Measurements from ENCODE around the gene NDUFA7.
"Not testable (repeated sequence)": the region's sequence is repeated elsewhere in the genome, so short reads cannot be mapped to it uniquely, and the experiment has no call there.

Gene NDUFA7

DNA sequence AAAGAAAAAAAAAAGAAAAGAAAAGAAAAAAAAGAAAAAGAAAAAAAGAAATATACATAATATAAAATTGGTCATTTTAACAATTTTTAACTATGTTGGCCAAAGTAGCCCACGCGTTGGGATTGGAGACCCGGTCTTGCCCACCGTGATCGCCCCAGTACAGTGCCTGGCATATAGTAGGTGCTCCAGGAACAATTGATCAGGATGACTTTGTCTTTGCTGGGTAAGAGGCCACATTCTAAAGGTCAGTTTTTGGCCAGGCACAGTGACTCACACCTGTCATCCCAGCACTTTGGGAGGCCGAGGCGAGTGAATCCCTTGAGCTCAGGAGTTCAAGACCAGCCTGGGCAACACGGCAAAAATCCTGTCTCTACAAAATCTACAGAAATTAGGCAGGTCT lies 39.0 kb upstream of the NDUFA7 start:
- TF ChIP-seq PAX5 (IDR thresholded peaks at IDR 0.05; ENCODE audit: insufficient read depth, low read length, severe bottlenecking): no peak
- no peak for TF ChIP-seq SPI1 (IDR thresholded peaks at IDR 0.05; ENCODE audit: low read depth, low read length)
- TF ChIP-seq POLR2A (IDR thresholded peaks at IDR 0.05; ENCODE audit: low read depth, low read length): no peak
- TF ChIP-seq POU2F2 (IDR thresholded peaks at IDR 0.05; ENCODE audit: low read depth, low read length): no peak
- no peak for TF ChIP-seq POLR2AphosphoS5 (IDR thresholded peaks at IDR 0.05; ENCODE audit: low read depth, low read length)
- no peak for DNase-seq (ENCODE audit: insufficient read length, low spot score)
- no peak for FAIRE-seq

DNA sequence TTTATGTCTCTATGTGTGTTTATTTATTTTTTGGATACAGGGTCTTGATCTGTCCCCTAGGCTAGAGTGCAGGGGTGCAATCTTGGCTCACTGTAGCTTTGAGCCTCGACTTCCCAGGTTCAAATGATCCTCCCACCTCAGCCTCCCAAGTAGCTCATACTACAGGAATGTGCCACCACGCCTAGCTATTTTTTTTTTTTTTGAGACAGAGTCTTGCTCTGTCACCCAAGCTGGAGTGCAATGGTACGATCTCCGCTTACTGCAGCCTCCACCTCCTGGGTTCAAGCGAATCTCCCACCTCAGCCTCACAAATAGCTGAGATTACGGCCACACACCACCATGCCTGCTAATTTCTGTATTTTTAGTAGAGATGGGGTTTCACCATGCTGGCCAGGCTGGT lies 37.8 kb upstream of the NDUFA7 start:
- FAIRE-seq (no peak), DNase-seq (ENCODE audit: insufficient read length, low spot score) (no peak)
- TF ChIP-seq POLR2AphosphoS5 (IDR thresholded peaks at IDR 0.05; ENCODE audit: low read depth, low read length): no peak
- TF ChIP-seq PAX5 (IDR thresholded peaks at IDR 0.05; ENCODE audit: insufficient read depth, low read length, severe bottlenecking): no peak
- TF ChIP-seq POU2F2 (IDR thresholded peaks at IDR 0.05; ENCODE audit: low read depth, low read length): no peak
- no peak for TF ChIP-seq SPI1 (IDR thresholded peaks at IDR 0.05; ENCODE audit: low read depth, low read length)

DNA sequence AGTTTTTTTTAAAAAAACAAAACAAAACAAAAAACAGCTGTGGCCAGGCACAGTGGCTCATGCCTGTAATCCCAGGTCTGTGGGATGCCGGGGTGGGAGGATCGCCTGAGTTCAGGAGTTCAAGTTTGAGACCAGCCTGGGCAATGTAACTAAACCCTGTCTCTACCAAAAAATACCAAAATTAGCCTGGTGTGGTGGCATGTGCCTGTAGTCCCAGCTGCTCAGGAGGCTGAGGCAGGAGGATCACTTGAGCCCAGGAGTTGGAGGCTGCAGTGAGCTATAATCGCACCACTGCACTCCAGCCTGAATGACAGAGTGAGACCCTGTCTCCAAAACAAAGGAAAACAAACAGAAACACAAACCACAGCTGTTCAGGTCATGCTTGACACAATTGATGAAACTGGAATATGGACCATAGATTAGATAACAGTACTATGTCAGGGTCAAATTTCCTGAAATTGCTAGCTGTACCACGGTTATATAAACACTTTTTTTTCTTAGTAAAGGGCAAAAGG lies 35.9 kb upstream of the NDUFA7 start:
- TF ChIP-seq SPI1 (IDR thresholded peaks at IDR 0.05; ENCODE audit: low read depth, low read length) (no peak), POU2F2 (IDR thresholded peaks at IDR 0.05; ENCODE audit: low read depth, low read length) (no peak), POLR2A (IDR thresholded peaks at IDR 0.05; ENCODE audit: low read depth, low read length) (no peak), POLR2AphosphoS5 (IDR thresholded peaks at IDR 0.05; ENCODE audit: low read depth, low read length) (no peak), TAF1 (IDR thresholded peaks at IDR 0.05; ENCODE audit: low read depth, low read length) (no peak)
- DNase-seq (ENCODE audit: insufficient read length, low spot score) (no peak), FAIRE-seq (no peak)

DNA sequence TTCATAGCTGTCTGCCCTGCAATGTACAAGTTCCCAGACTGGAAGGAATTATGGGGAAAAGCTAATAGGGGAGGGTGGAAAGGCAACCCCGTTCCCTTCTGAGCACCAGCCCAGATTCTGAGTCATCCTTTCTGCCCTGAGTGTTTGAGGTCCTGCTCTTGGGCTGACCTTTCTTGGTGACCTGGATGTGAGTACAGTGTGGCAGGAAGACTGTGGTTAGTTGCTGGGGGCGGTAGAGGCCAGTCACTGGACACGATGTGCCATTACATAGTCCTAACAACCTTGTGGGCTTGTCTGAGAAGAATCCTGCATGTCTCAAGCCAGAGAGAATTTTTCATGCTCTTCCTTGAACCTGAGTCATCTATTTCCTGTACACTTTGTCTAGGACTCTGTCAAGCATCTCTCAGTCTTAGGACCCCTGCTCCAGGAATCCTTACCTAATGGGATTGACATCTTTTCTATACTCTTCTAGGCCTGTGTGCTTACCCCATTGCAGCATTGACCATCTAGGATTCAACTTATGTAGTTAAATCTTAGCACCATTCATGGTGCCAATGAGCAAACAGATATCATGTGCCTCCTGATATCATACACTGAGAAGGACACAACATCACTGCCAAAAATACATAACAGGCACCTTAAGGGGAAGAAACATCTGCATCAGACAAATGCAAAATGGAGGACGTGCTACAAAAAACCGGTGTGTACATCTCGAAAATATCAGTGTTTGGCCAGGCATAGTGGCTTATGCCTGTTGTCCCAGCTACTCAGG lies 34.6 kb upstream of the NDUFA7 start:
- no peak for DNase-seq (ENCODE audit: insufficient read length, low spot score)
- no peak for TF ChIP-seq PAX5 (IDR thresholded peaks at IDR 0.05; ENCODE audit: insufficient read depth, low read length, severe bottlenecking)
- TF ChIP-seq POLR2AphosphoS5 (IDR thresholded peaks at IDR 0.05; ENCODE audit: low read depth, low read length): no peak
- TF ChIP-seq POU2F2 (IDR thresholded peaks at IDR 0.05; ENCODE audit: low read depth, low read length): no peak
- TF ChIP-seq POLR2A (IDR thresholded peaks at IDR 0.05; ENCODE audit: low read depth, low read length): no peak
- no peak for TF ChIP-seq TAF1 (IDR thresholded peaks at IDR 0.05; ENCODE audit: low read depth, low read length)
- TF ChIP-seq SPI1 (IDR thresholded peaks at IDR 0.05; ENCODE audit: low read depth, low read length): no peak
- no peak for FAIRE-seq

DNA sequence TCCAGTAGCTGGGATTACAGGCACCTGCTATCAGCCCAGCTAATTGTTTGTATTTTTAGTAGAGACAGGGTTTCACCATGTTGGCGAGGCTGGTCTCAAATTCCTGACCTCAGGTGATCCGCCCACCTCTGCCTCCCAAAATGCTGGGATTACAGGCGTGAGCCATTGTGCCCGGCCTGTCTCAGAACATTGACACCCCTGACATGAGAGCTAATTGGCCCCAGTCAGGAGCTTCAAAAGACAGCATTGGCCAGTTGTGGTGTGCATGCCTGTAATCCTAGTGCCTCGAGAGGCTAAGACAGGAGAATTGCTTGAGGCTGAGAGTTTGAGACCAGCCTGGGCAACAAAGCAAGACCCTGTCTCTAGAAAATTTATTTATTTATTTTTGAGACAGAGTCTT lies 31.7 kb upstream of the NDUFA7 start:
- not testable (repeated sequence) for FAIRE-seq; DNase-seq (ENCODE audit: insufficient read length, low spot score)

DNA sequence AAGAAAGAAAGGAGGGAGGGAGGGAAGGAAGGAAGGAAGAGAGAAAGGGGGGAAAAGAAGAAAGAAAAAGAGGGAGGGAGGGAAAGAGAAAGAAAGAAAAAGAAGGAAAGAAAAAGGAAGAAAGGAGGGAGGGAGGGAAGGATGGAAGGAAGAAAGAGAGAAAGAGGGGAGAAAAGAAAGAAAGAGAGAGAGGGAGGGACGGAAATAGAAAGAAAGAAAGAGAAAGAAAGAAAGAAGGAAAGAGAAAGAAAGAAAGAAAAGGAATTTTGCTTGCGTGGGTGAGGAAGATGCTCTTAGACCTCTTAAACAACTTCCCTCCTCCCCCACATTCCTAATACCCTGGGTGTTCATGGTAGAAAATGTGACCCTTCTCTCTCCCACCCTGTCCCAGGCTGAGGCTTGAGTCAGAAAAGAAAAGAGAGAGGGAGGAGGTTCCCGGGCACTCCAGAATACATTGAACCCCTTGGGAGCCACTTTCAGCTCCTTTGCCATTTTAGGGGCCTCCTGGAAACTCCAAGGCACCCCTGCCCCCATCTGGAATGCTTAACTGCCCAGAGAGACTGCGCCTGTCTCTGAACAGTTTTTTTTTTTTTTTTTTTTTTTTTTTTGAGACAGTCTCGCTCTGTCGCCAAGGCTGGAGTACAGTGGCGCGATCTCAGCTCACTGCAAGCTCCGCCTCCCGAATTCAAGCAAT lies 31.1 kb upstream of the NDUFA7 start:
- TF ChIP-seq POLR2AphosphoS5 (IDR thresholded peaks at IDR 0.05; ENCODE audit: low read depth, low read length): no peak
- no peak for TF ChIP-seq POLR2A (IDR thresholded peaks at IDR 0.05; ENCODE audit: low read depth, low read length)
- no peak for TF ChIP-seq POU2F2 (IDR thresholded peaks at IDR 0.05; ENCODE audit: low read depth, low read length)
- TF ChIP-seq SPI1 (IDR thresholded peaks at IDR 0.05; ENCODE audit: low read depth, low read length): no peak
- no peak for TF ChIP-seq TAF1 (IDR thresholded peaks at IDR 0.05; ENCODE audit: low read depth, low read length)
- no peak for TF ChIP-seq PAX5 (IDR thresholded peaks at IDR 0.05; ENCODE audit: insufficient read depth, low read length, severe bottlenecking)
- FAIRE-seq: no peak
- no peak for DNase-seq (ENCODE audit: insufficient read length, low spot score)

DNA sequence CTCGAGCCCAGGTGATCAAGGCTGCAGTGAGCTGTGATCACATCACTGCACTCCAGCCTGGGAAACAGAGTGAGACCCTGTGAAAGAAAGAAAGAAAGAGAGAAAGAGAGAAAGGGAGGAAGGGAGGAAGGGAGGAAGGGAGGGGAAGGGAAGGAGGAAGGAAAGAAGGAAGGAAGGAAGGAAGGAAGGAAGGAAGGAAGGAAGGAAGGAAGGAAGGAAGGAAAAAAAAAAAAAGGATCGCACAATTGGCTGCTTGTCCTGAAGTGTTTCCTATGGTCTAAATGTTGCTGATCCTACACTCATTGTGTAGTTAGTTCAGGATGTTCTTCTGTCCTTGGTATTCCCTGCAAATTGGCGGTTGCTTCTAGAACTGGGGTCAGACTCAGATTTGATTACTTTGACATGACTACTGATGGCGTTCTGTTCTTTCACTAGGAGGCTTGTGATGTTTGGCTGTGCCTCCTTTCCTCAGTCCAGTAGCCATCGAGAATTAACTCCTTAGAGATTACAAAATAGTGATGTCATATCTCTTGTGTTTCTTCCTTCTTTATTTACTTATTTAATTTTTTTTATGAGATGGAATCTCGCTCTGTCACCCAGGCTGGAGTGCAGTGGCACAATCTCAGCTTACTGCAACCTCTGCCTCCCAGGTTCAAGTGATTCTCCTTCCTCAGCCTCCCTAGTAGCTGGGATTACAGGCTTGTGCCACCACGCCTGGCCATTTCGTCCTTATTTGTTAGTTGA lies 28.6 kb upstream of the NDUFA7 start:
- DNase-seq (ENCODE audit: insufficient read length, low spot score); FAIRE-seq: not testable (repeated sequence)

DNA sequence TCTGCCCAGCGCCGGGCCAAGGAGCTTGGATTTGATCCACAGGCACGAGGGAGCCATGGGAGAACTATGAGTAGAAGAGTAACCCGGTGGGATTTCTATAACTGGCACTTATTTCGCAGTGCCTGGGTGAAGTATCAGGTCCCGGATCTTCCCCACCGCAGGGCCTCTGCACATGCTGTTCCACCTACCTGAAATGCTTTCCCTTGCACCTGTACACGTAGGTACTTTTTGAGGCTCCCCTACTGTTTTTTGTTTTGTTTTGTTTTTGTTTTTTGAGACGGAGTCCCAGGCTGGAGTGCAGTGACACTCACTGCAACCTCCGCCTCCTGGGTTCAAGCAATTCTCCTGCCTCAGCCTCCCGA lies 22.3 kb upstream of the NDUFA7 start:
- FAIRE-seq (no peak), DNase-seq (ENCODE audit: insufficient read length, low spot score) (no peak)
- TF ChIP-seq SPI1 (IDR thresholded peaks at IDR 0.05; ENCODE audit: low read depth, low read length) (no peak), POU2F2 (IDR thresholded peaks at IDR 0.05; ENCODE audit: low read depth, low read length) (no peak), POLR2A (IDR thresholded peaks at IDR 0.05; ENCODE audit: low read depth, low read length) (no peak), TAF1 (IDR thresholded peaks at IDR 0.05; ENCODE audit: low read depth, low read length) (no peak), POLR2AphosphoS5 (IDR thresholded peaks at IDR 0.05; ENCODE audit: low read depth, low read length) (no peak), PAX5 (IDR thresholded peaks at IDR 0.05; ENCODE audit: insufficient read depth, low read length, severe bottlenecking) (no peak)

DNA sequence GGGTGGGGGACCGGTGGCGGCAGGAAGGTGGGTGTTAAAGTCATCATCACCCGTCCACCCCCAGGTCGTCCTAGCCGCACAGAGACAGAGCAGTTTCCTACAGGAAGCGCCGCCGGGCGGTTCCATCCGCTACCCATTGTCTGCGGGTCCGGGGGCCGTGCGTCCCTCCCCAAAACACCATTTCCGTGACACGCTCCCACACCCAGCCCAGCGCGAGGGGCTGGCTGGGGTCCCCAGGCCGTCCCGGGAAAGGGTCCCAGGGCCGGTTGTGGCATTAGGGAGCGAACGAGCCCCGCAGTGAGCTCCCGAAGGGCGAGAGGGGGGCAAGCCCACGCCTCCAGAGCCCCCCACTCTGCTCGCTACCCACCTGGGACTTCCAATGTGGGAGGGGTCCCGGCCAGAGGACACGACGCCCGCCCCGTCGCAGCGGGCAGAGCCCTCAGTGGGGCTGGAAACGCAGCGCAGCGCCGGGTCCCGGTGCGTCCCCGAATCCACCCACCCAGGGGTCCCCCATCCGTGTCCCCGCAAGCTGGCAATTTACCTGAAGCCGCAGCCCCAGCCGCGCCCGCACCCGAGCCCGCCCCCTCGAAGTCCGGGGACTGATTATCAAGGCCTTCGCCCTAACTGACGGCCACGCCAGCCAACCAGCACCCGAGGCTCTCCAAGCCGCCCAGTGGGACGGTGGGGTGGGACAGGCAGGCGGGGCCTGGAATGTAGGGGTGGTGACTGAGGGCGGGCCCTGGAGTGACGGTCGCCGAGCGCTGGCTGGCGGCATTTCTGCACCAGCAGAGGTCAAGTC lies 21.7 kb upstream of the NDUFA7 start, which contains the start of gene KANK3:
KANK3 (minus strand) TSS at position 579 of the 799 bp plus-strand sequence. CDS start 5,434 bp downstream, outside the sequence.
- DNase-seq (ENCODE audit: insufficient read length, low spot score) (peak; percentile 99), FAIRE-seq (peak; percentile 94)
- no peak for TF ChIP-seq POLR2AphosphoS5 (IDR thresholded peaks at IDR 0.05; ENCODE audit: low read depth, low read length)
- TF ChIP-seq POLR2A (IDR thresholded peaks at IDR 0.05; ENCODE audit: low read depth, low read length): no peak
- no peak for TF ChIP-seq SPI1 (IDR thresholded peaks at IDR 0.05; ENCODE audit: low read depth, low read length)
- no peak for TF ChIP-seq TAF1 (IDR thresholded peaks at IDR 0.05; ENCODE audit: low read depth, low read length)
- no peak for TF ChIP-seq POU2F2 (IDR thresholded peaks at IDR 0.05; ENCODE audit: low read depth, low read length)
- TF ChIP-seq PAX5 (IDR thresholded peaks at IDR 0.05; ENCODE audit: insufficient read depth, low read length, severe bottlenecking): no peak
